NCI-H510A treated with DMSO at 0.1 percent for 48 hours (cell line): ENCODE data around the gene KCNS3.

Source experiments
- DNase-seq: peaks from one replicate; lab custom pipeline; 2025; lab: John Stamatoyannopoulos, UW

KCNS3 gene

DNA sequence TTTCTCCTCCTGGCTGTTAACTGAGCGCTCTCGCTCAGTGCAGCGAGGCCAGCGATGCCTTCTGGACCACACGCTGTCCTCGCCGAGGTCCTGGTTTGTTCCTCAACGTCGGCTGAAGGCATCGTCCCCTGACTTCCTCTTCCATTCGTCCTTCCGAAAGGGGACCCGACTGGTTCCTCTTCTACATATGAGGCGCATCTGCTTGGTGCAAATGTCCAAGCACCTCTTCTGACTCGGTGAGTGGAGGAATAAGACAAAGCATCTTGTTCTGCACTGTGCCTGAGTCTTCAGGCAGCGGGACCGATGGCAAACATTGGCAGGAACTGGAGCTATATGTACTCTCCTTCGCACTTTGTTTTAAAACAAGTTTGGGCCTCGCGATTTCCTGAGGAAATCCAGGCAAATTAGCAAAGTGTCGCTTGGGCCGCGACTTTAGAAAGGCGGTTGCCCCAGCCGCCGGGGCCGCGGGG is 621 bp upstream of the KCNS3 start:
- peak; percentile 56 for DNase-seq

DNA sequence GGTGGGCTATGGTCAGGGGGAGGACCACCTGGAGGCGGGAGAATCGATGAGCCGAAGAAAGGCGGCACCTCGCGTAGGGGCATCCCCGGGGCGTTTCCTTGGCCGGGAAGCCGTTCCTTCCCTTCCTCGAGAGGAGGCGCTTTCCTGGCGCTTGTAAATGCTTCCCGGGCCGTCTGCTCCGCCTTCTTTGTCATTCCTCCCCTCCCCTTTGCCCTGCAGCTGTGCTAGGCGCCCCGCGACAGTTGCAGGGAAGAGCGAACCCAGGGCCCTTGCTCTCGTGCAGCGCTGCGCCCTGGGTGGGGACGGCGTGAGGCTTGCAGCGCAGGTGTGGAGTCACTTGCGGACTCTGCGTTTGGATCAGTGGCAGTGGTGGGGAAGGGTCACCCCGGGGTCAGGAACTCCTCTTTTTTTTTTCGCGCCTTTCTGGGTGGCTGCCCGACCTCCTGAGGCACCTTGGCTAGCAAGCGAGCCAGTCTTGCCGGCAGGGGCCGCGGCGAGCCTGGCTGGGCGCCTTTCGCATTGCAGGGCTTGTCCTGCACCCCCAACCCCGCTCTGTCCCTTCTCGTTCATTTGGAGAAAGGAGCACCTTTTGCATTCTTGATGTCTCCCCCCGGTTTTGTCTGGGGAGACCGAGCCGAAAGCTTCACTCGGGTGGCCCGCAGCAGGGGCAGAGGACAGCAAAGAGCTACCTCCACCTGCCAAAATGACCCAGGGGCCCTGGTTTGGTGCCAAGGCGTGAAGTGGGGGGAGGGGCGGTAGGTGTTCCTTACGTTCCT is 858 bp downstream of the KCNS3 start:
- DNase-seq: peak; percentile 93

DNA sequence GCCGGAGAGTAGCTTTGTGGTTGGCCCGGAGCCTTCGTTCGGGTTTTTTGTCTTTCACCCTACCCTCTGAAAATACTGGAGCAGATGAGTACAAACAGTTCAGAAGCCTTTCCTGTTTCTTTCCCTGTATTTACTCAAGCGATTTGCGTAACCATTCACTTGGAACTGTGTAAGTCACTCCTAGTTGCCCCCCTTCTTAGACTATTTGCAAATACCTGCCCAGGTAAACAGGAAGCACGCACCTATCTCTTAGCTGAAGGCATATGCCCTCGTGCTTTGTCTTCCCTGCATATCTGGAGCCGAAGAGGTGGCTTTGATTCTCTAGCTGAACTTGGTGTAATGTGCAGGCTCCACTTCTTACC is 1.4 kb downstream of the KCNS3 start:
- DNase-seq: peak; percentile 65

DNA sequence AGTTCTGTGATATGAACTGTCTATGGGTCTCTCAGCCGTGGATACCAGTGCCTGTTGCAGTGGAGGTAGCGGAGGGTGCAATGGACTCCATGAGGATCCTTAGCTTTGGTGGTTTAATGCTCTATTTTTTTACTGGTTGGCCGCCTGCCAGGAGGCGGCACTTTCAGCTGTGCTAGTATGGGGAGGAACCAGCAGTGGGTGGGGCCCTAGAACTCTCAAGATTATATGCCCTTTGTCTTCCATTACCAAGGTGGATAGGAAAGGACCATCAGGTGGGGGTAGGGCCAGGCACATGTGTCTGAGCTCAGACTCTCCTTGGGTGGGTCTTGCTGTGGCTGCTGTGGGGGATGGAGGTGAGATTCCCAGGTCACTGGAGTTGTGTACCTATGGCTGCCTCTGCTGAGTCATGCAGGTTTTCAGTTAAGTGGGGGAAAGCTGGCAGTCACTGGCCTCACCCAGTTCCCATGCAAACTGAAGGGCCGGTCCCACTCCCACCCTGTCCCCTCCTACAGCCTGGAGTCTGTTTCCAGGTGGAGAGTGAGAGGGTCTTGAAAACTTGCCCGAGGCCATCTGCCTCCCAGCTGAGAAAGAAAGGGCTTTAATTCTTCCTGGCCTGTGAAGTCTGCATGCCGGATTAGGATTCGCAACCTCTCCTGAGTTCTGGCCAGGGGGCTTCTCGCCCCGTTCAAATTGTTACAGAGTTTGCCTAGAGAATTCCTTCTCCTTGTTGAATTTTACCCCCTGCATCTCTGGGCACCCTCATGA is 14.5 kb downstream of the KCNS3 start:
- DNase-seq: peak; percentile 86

DNA sequence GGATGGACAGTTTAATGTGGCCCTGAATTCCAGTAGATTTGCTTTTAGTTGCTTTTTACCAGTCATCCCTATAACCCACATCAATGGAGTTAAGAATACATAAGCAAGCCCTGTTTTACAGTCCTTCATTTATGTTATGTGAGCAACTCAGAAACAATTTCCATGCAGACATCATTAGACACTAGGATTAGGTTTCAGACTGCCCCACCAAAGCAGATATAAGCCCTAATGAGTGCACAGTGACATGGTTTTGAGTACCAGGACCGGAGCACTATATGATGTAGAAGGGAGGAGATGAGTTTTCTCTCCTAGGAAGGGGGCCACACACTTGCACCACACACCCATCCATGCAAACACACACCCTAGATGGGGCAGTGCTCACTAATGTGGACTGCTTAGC is 15.5 kb downstream of the KCNS3 start:
- DNase-seq: peak; percentile 24

GRCh38 chr2:17894556-17894955 is 16.1 kb downstream of the KCNS3 start:
- DNase-seq: peak; percentile 43

GRCh38 chr2:17899871-17900270 is 21.4 kb downstream of the KCNS3 start:
- peak; percentile 56 for DNase-seq

DNA sequence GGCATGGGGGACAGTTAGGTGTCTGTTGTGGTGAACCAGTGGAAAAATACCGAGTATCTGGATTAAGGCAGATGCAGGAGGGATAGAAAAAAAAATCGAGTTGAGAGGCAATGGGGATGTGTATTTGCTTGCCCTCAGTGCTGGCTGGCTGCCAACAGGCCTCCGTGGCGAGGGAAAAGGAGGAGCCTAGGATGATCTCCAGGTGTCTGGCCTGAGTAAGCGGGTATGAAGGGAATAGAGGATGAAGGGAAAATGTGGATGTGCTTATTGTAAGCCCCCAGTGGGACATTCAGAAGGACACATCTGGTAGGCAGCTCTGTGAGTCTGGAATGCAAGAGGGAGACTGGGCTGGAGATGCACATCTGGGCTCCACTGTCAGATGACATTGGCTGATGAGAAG is 22.8 kb downstream of the KCNS3 start:
- peak; percentile 96 for DNase-seq

- no peak for DNase-seq
Observed at GRCh38 chr2:17910980-17911379, 32.5 kb downstream of the KCNS3 start.

DNA sequence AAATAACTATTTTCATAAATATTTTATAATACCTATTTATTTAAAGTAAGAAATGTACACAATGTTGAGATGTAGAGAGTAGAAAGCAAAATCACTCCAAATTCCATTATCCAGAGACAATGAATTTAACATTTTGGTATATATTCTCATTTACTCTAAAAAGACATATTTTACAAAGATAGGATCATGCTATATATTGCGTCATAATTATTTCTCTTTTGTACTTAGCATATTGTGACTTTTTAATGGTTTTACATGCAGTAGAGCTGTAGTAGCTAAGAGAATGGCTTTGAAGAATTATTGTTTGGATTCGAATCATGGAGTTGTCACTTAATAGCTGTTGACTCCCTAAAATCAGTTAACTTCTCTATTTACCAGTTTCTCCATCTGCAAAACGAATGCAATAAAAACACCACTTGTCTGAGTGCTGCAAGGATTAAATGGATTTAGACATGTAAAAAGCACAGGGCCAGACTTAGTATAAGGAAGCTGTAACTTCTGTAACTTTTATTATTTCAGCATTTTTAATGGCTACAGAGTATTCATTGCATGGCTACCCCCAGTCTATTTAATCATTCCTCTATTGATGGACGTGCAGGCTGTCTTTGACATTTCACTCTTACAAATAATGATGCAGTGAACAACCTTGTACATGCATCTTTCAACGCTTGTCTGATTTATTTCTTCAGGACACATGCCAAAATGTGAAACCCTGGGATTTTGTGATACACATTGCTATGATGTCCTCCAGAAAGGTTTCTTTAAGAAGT is 33.2 kb downstream of the KCNS3 start:
- no peak for DNase-seq

- DNase-seq: no peak
Observed at GRCh38 chr2:17912266-17912691, 33.8 kb downstream of the KCNS3 start.

- no peak for DNase-seq
Observed at GRCh38 chr2:17915099-17915498, 36.6 kb downstream of the KCNS3 start.

DNA sequence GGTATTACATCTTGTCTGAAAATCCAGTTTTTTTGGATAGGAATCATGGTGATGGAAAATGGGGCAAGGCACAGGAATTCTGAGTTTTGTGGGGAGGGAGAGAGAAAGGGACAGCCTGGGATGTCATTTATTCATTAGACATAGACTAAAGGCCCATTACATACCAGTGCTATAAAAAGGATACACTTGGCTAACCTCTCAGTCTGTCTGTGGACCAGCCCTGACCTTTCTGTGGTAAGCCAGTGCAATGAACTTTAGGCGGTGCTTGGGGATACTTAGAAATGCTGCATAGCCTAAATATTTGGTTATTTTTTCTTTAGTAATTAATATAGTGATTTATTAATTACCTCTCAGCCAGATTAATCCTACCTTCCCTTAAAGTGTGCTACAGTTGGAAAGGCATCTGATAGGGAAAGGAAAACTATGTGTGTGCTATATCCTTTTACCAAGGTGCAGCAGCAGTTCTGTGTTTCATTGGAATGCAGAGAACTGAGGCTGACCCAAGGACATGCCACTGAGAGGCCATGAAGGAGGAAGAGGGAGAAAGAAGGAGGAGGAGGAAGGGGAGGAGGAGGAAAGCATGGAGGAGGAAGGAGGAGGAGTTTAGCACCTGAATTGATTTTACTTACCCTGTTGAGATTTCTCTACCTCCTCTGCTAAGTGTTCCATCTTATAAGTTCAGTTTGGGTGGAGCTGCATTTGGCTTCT is 37.5 kb downstream of the KCNS3 start:
- no peak for DNase-seq

GRCh38 chr2:17916584-17916983 is 38.1 kb downstream of the KCNS3 start:
- DNase-seq: peak; percentile 25

DNA sequence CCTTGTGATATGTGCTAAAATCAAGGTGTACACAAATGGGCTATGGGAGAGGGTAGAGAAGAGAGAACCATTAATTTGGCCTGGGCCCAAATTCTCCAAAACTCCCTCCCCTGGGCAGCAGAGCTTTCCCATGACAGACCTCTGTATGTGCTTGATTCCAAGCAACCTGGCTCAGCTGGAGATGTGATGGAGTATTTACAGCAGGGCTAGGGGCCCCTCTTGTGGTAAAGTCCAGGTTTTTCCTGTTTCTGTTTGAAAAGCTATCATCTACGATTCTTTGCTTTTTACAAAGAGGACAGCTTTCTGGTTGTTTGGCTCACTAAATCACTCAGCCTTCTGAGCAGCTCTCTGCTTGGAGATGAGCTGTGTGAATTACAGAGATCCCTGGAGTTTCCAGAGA is 40.3 kb downstream of the KCNS3 start:
- no peak for DNase-seq

DNA sequence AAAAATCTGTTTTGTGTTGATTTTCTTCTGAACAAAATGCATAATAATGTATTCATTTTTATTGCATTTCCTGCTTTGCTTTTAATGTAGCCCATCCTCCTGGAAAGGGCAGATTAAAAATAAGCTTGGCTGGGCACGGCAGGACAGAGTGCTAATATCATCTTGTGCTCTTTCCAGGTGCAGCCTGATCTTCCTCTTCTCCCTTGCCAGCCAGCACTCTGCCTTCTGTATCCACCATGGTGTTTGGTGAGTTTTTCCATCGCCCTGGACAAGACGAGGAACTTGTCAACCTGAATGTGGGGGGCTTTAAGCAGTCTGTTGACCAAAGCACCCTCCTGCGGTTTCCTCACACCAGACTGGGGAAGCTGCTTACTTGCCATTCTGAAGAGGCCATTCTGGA is 52.3 kb downstream of the KCNS3 start:
- no peak for DNase-seq

DNA sequence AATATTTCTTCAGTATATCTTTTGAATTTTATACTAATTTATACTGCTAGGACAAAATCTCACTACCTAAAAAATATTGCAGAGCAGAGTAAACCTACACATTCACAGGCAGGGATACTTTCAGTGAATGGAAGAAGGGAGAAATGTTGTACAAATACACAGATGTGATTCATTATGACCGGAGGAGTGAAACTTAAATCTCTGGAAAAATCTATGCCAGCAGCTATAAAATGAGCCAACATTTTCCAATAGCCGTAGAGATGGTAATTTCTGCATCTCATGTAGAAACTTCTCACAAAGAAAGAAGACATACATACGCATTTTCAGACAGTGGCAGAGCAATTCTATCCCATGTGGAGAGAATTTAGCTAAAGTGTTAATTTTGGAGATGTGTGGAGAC is 54.8 kb downstream of the KCNS3 start:
- DNase-seq: no peak

DNA sequence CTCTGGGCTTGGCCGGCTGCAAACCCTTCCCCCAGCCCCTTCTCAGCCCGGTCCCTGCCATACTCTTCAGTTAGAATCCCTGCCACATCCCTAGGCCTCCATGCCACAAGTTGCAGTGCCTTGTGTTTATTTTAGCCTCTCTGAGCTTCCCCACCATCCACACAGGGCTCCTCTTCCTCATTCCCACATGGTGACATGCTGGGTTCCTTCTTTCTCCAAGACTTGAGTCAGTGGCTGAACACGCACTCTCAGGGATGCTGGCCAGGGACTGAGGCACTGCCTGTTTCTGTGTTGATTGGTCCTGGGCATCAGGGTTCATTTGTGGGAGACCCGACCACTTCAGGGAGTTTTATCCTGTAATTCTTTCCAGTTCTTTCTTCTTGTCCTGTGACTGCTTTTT is 56.3 kb downstream of the KCNS3 start:
- DNase-seq: no peak

GRCh38 chr2:17935242-17935885 is 56.9 kb downstream of the KCNS3 start:
- peak; percentile 58 for DNase-seq

- no peak for DNase-seq
Observed at GRCh38 chr2:17936599-17936998, 58.1 kb downstream of the KCNS3 start.

DNA sequence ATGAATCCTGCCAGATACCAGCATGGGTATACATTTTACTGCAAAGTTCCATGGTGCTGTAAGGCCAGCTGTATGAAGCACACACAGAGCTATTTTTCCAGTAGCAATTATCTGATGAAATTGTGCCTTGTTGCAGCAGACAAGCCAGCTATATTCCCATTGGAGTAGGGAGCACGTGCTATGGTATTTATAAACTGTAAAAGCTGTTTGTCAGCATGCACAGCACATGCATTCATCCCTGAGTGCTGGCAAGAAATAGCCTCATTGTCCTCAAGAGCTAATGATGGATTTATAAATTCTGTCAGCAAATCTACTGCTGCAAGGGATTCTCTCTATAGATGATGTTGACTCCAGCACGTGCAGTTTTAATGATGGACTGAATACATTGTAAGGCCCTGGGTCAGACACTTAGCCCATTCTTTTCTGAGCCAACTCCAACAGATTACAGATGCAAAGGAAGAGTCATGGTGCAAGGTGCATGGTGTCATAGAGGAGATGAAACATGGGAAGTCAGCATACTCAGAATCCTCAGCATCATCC is 61.7 kb downstream of the KCNS3 start:
- DNase-seq: no peak
